HG02623 (cell line): Measurements from ENCODE around the gene SPDYC.

ENCODE experiments used
- ATAC-seq: cut with Tn5 transposase; IDR thresholded peaks from one replicate; pipeline ENCODE4 v1.9.1; 2021; ENCODE audit warnings: moderate library complexity; ENCODE audit not compliant: unreplicated experiment

Gene SPDYC, protein sequence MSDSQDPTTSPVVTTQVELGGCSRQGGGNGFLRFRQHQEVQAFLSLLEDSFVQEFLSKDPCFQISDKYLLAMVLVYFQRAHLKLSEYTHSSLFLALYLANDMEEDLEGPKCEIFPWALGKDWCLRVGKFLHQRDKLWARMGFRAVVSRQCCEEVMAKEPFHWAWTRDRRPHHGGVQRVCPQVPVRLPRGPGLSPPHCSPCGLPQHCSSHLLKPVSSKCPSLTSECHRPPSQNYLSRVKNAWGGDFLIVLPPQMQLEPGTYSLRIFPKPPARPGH

DNA sequence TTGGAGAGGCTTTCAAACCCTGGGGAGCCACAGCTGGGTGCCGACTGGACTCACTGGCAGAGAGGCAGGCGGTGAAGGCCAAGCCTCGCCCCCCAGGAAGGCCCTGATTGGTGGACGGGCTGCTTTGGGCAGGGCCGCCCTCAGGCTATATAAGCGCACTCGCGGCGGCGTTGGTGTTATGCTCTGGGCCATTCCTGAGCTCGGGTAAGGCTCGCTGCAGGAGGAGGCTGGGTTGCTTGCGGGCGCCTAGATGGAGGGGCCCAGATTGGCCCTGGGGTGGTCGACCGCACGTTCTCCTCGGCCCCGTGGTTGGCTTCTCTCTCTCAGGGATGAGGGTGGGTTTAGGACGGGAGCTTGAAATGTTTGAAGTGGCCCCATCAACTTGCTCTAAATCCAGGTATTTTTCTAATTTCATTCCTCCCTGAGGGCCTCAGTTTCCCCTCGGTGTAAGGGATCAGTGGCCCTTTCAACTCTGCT lies at the start of gene SPDYC:
SPDYC (plus strand) TSS at position 176 of the 477 bp plus-strand sequence. CDS start 1,125 bp downstream, outside the sequence.
- ATAC-seq = no peak

DNA sequence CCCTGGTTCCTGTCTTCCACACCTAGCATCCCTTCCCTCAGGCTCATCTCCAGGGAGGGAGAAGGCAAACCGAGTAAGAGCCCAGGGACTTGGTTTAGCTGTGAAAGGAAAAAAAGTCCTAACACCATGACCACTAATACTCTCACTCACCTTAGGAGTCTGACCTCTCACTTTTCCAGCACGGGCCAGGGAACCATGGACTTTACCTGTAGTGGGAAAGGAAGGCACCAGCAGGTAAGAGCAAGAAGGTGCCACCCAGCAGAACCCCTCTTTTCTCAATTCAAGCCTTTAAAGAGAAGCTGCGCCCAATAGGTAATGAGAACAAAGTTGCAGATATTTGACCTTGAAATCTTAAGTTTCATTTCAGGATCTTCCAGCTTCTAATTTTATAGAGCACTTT lies 49.2 kb upstream of the SPDYC start:
- ATAC-seq = no peak

DNA sequence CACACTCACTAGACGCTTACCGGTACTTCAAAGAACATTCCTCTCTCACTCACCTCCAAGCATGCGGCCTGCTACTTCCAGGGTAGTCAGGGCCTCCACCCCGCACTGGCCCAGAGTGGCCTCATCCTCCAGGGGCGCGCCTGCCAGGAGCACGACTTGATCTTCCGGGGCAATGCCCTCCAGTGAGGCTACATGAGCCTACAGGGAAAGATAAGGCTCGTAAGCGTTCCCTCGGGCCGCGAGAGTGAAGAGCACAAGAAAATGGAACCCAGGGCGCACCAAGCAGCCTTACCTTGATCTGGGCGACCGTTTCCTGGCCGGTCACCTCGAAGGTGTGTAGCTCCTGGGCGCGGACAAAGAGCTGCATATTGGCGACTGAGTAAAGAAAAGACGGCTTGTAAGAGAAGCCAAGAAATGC lies 48.6 kb upstream of the SPDYC start:
- no peak for ATAC-seq

DNA sequence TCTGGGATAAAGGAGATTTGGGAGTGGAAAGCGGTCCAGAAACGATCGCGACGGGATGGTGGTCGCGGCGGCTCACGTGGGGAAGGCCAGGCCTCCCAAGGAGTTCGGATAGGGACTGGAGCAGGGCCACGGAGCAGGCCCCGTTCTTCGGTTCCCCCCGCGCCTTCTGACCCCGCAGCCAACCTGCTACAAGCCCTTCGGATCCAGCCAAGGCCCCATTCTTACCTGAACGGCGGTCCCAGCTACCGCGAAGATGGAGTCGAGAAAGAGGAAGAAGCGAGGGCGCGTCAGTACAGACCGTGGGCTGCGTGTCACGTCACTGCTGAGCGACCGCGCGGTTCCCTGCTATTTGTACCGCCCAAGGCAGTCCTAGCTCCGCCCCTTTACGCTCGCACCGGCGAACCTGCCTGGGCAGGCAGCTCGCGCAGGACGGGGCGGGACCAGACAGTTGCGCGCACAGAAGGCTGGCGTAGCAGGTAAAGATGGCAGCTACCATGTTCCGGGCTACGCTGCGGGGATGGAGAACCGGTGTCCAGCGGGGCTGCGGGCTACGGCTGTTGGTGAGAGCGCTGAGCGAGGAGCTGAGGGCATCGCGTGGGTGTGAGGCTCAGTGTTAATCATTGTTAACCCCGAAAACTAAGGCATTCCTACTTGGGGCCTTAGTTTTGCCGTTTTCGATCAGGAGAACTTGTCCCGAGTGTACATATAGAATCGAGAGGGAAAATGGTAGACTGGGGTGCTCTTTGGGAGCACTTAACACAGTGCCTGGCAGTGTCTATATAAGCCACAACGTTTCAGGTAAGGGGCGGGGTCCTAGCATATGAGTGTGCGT lies 48.0 kb upstream of the SPDYC start, which contains the start of the genes FAU and MRPL49:
FAU (minus strand) TSS at position 270 of the 832 bp plus-strand sequence. CDS start 321 bp downstream, outside the sequence.
MRPL49 (plus strand) TSS at position 457 of the 832 bp plus-strand sequence; CDS start at position 483, 26 bp downstream.
- peak; percentile 70 for ATAC-seq

DNA sequence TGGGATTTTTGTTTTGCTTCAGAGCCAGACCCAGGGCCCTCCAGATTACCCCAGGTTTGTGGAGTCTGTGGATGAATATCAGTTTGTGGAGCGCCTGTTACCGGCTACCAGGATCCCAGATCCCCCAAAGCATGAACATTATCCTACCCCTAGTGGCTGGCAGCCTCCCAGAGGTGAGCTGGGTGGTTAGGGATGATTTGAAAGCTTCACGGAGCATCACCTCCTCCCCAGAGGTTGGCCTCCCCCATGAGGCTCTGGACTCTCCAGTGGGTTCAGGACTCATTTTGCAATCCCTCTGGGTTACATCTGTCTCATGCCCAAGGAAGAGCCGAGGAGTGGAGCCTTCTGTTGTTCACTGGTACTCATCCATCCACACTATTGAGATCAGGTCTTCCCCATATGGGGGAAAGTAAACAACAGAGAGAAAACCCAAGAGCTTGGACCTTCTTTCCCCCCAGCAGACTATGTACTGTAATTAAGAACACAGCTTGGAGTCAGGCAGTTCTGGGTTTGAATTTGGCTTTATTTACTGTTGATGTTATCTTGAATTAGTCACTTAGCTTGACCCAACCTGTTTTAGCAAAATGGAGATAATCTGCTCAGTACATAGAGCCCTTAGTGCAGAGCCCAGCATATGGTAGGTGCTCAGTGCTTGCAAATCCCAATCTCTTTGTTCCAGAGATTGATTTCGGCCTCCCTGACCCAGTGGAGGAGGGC lies 45.4 kb upstream of the SPDYC start:
- no peak for ATAC-seq

DNA sequence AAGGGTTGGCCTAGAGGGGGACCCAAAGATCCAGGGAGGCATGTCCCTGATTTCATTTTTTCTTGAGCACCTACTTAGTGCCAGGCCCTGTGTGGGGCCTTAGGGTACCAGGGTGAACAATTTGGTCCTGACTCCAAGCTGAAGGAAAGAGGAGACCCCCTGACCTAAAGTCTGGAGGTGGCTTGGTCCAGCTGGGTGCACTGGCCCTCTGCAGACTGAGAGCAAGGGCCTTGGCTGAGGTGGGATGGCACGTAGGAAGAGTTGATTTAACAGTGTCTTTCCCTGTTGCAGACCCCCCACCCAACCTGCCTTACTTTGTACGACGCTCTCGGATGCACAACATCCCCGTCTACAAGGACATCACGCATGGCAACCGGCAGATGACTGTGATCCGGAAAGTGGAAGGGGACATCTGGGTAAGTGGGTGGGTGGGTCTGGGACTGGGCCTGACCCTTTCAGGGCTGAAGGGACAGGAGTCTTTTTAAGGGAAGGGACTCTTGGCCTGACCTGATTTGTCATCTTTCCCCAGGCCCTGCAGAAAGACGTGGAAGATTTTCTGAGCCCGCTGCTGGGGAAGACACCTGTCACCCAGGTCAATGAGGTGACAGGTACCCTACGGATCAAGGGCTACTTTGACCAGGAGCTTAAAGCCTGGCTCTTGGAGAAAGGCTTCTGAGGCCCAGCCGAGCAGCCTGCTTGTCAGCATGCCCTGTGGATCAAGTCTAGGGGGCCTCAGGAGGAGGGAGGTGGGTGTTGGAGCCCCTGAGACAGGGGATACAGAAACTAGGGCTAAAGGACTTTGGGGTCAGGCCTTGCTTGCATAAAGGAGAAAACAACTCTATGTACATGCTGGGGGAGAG lies 44.6 kb upstream of the SPDYC start:
- no peak for ATAC-seq

DNA sequence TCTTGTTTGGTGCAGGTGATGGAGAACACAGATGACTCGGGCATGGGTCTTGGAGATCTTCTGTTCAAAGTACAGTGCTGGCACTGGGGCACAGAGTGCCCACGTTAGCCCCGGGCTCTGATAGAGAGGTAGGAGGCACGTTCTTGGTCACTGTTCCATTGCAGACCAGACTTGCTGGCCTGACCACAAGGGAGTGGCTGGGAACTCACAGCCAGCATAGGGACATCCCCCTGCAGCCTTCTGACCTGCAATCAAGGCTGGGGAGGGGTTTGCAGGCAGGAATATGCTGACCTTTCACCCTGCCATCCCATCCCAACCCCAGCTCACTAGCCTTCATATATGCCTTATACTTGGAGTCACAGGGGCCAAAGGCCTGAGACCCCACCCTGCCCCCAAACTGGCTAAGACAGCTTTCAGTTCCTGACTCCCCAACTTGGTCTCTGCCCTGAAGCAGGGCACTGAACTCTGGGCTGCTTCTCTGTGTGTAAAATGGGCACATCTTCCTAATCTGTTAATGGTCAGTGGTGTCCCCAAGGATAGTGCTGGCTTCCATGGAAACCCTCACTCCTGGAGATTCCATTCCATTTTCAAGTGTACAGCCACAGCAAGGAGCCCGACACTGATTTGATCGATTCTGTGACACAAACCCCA lies 43.3 kb upstream of the SPDYC start:
- no peak for ATAC-seq

DNA sequence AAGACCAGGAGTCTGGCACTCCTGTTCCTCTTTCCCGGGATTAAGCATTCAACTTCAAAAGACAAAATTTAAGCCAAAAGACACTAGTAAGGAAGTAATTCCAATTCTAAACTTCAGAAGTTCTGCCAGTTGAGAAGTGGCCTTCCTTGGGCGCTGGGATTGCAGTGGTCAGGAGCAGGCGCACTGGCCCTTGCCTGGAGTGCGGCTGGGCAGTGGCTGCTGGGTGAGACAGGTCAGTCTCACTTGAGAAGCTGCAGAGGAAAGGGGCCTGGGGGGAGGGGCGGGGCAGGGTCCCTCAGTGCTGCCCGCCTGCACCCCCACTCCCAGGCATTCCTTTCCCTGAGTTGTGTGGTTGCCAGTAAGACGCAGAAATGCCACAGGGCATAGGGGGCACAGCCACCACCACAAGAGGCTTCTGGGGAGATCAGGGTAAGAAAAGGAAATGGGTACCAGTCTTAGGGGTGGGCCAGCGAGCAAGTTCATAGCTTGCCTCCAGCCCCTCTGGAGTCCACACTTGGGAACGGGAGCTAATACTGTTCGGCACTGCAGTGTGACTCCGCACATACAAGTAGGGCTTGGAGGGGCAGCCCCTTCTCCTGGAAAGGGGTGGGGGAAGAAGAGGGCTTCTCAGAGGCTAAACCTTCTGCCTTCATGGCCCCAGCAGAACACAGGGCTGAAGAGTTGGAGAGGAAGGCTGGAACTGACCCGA lies 42.4 kb upstream of the SPDYC start:
- ATAC-seq = no peak

DNA sequence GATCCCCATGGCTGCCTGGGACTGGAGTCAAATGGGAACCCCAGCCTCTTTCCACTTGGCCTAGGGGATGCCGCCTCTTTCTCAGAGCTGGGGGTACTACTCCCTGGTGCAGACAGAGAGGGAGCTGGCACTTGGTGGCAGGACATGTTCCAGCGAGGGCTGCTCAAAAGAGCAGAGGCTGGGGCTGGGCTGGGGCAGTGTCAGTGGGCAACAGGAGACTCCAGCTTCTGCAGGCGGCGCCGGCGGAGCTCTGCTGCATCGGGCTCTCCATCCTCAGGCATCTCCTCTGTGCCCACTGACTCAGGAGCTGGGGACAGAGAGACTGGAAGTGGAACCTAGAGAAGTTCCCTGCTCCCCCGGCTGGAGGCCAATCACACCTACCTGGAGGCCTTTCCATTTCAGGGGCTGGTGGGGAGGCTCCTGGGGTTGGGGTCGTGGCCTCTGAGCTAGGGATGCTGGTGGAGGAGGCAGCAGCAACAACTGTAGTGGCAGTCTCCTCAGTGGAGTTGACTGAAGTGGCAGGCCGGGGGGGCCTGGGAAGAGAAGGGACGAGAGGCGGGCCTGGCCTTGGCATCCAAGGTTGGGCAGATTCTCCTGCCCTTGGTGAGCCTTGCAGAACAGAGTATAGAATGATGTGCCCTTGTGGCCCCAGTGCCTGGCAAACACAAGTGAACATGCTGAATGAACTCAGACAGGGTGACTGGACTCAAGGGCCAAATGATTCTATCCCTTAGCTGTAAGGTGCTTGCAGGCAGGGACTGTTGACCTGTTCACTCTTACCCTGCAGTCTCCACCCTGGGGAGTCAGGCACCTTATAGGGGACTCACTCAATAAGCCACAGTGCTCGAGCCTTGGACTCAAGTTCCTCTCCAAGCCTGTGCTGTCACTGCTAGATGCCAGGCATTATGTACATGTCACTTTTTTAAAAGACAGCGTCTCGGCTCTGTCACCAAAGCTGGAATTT lies 41.6 kb upstream of the SPDYC start:
- no peak for ATAC-seq

DNA sequence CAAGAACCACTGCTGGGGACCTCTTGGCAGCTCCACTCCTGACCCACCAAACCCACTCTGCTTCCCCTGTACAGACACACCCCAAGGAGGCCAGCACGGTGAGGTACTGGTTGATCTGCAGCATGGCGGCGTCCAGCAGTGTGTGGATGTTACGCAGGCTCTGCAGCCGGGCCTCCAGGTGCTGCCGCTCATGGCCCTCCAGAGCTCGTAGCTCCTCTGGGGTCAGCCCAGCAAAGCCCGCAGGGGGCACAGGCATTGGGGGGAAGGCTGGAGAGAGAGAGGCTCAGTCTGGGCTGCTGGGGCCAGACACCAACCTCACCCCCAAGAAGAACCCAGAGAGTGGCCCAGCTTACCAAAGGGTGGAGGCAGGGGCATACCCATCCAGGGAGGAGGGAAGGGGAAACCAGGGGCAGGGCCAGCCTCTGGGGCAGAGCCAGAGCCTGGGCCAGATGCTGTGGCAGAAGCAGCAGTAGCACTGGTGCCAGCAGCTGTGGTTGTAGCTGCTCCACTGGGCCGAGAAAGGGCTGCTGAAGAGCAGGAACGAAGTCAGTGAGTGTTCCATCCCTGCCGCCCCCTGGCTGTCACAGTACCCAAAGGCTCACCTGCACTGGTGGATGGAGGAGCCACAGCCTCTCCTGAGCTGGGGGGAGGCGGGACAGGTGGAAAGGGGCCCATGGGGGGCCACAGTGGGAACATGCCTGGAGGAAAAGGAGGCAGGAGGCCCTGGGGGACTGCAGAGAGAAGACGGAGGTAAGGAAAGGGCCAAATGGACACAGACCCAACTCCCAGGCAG lies 40.2 kb upstream of the SPDYC start:
- ATAC-seq = no peak

DNA sequence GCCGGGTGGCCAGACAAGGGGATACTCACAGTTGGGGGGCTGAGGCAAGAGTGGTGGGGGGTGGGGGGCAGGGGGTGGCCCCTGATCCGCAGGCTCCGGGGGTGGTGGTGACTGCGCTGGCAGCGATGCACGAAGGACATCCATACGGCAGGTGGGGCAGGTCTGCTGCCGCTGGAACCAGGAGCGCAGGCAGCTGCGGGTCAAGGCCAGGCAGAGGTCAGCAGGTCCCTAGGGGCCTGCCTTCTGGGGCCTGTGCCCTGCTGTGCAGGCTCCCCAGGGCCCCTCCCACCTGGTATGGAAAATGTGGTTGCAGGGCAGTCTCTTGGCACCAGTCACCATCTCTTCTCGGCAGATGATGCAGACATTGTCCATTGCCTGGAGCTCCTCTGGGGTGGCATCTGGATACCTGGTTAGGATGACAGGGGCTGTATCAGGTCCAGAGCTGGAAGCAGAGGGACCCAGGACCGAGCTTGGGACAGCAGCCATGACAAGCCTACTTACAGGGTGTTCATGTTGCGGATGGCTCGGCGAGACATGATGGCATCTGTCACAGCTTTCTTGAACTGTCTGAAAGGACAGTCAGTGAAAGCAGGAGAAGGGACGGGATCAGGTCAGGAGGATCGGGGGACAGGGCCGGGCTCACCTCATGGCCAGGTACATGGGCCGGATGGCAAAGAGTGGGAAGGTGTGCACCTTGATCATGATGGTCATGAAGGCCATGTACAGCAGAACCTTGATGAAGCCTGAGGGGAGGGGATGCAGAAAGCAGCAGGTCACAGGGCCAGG lies 39.2 kb upstream of the SPDYC start:
- no peak for ATAC-seq

DNA sequence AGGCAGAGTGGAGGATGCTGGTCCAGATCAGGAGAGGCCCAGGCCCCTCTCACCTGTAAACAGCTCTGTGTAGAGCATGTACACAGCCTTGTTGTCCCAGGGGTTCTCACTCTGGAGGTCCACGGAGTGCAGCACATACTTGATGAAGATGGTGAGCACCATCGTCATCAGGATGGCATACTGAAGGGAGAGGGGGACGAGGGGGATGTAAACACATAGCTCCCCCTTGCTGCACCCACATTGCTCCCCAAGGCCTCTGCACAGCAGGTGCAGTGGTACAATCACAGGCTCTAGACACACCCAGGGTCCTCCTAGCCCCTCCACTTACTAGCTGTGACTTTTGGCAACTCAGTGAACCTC lies 38.6 kb upstream of the SPDYC start:
- no peak for ATAC-seq

DNA sequence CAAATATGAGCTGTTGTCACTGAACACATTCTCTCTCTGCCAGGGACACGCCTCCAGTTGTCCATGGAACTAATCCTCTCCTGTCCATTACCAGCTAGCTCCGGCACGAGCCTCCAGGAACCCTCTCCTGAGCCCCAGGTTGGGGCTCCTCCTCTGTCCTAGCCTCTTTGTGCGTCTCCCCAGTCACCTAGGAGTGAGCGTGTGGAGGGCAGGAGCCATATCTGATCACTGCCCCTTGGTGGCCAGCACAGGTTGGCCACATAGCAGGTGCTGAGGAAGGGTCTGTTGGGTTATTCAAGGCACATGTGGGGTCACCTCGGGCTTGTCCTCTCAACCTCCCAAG lies 38.2 kb upstream of the SPDYC start:
- ATAC-seq = no peak

DNA sequence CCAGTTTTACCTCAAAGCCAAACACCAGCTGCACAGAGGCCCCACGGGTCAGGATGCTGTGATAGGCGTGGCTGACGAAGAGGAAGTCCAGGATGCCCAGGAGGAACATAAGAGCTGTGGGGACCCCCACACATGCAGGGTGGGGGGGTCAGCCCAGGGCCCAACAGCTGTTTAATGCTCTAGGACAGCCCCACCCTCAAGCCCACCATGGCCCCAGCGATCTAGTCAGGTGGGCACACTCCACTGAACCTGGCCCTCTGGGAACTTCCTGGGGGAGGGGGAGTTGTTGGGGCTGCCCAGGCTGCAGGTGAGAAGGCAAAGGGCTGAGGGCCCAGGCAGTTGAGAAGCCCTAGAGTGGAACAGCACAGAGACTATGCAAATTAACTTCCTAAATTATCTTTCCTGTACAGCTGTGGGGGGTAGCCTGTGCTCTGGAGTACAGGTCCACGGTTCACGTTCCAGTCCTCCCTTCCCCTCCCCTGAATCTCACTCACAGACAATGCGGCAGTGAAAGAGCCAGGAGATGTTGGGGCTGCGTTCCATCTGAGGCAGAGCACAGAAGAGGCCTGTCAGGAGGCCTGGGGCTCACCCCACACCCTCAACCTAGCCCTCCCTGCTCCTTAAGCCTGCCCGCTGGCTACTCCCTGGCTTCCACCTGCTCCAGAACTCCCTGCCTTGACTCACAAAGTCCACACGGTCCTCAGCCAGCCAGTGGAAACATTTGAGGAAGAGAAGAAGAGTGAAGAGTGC lies 37.6 kb upstream of the SPDYC start:
- no peak for ATAC-seq

DNA sequence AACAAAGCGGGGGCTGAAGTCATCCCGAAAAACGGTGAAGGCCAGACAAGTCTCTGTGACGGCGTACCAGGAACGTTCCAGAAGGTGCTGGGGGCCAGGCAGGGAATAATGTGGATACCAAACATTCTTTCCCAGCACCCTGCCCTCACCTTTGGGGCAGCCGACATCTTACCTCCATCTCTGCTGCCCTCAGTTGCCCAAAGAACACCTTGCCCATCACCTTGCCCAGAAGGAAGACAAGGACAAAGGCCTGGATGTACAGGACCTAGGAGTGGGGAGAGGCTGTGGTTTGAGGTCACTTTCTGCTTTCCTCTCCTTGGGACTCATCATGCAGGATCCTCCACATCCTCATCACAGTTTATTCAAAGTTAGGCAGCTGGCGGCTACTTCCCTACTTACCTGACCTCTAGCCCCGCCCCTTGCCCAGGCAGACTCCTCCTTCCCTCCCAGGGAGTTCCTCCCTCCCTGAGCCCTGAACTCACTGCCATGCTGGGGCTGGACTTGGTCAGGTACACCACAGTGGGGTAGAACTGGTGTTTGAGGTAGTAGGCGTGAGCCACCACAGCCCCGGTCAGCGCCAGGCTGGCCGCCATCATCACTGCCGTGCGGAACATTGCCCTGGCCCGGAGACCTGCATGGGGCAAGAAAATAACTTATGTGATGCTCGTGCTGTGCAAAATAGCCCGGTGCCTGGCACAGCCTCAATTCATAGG lies 36.9 kb upstream of the SPDYC start:
- ATAC-seq = no peak
